Left ventricle myocardium inferior (tissue), 1 donor: ENCODE data around the gene CNOT2. TPM values are rescaled to one million over a fixed set of nuclear protein-coding genes. Genes with fewer than 3 reads are reported as not detected.

Experiments used
- DNase-seq: peaks from one replicate; pipeline ENCODE4 v3.0.0-alpha.2; 2020
- H3K27ac ChIP-seq: fragments of 200-600 bp; replicated peaks from 2 replicates; pipeline ENCODE4 v1.8.0; 2021
- H3K27me3 ChIP-seq: fragments of 200-600 bp; 2 replicates; pipeline ENCODE4 v1.8.0; 2021; ENCODE audit warnings: low read depth
- H3K36me3 ChIP-seq: fragments of 200-600 bp; 2 replicates; pipeline ENCODE4 v1.8.0; 2021
- H3K4me1 ChIP-seq: fragments of 200-600 bp; 2 replicates; pipeline ENCODE4 v1.8.0; 2021
- H3K4me3 ChIP-seq: fragments of 200-600 bp; 2 replicates; pipeline ENCODE4 v1.8.0; 2021; ENCODE audit warnings: mild to moderate bottlenecking, moderate library complexity
- H3K9me3 ChIP-seq: fragments of 200-600 bp; replicated peaks from 2 replicates; pipeline ENCODE4 v1.8.0; 2021
- CTCF ChIP-seq: fragments of 200-600 bp; IDR thresholded peaks from 2 replicates; pipeline ENCODE4 v1.8.0; 2021; ENCODE audit warnings: antibody characterized with exemption, mild to moderate bottlenecking, borderline replicate concordance
- intact Hi-C: fragments of 100-400 bp; cut with micrococcal nuclease; formaldehyde crosslinking; loops from one replicate; pipeline ENCODE4 v1.11.0; 2022
- total RNA-seq: library from RNA; stranded (reverse); fragmentation: NEBNext Ultra II Directional; extraction: Animal tissue kit (Norgen Biotek cat#: 25700); gene quantifications from one replicate; pipeline ENCODE4 v1.2.1, GENCODE V29; 2021
- donor health status: DM: no; HTN: yes; CAD: no; lungs with severe emphysema.

The CNOT2 gene
- total RNA-seq, 1 donor from 2014 or later, result 33.0 TPM

GRCh38 chr12:70245458-70245857 is 2.2 kb downstream of the CNOT2 start:
- no peaks in the 10 kb centered on the region for H3K9me3 ChIP-seq
- TF ChIP-seq CTCF, result no peak
- no peaks in the 10 kb centered on the region for H3K27me3 ChIP-seq
- no peak overlapping the region for H3K27ac ChIP-seq
- intact Hi-C loops, result loop anchor here (10.0 kb wide), 1 partner anchor 479 kb away; no protein-coding TSS in a partner anchor
- peaks cover 9% of the 10 kb centered on the region for H3K36me3 ChIP-seq
- H3K4me1 ChIP-seq, result peaks cover 98% of the 10 kb centered on the region
- no peak overlapping the region for H3K4me3 ChIP-seq
- no peak for DNase-seq

GRCh38 chr12:70246580-70246979 is 3.3 kb downstream of the CNOT2 start:
- DNase-seq, result no peak
- no peaks in the 10 kb centered on the region for H3K9me3 ChIP-seq
- no peaks in the 10 kb centered on the region for H3K36me3 ChIP-seq
- no peak overlapping the region for H3K27ac ChIP-seq
- no peak overlapping the region for H3K4me3 ChIP-seq
- no peaks in the 10 kb centered on the region for H3K27me3 ChIP-seq
- H3K4me1 ChIP-seq, result peaks cover 99% of the 10 kb centered on the region
- intact Hi-C loops, result loop anchor here (10.0 kb wide), 1 partner anchor 478 kb away; no protein-coding TSS in a partner anchor
- no peak for TF ChIP-seq CTCF

- Histone ChIP-seq H3K4me1 (peaks cover 98% of the 10 kb centered on the region), H3K4me3 (no peak overlapping the region), H3K27me3 (no peaks in the 10 kb centered on the region), H3K36me3 (no peaks in the 10 kb centered on the region), H3K9me3 (no peaks in the 10 kb centered on the region), H3K27ac (no peak overlapping the region)
- DNase-seq, result no peak
- TF ChIP-seq CTCF, result no peak
- intact Hi-C loops, result loop anchor here (10.0 kb wide), 1 partner anchor 477 kb away; no protein-coding TSS in a partner anchor
These were observed 4.5 kb downstream of the CNOT2 start for GRCh38 chr12:70247653-70248199.

DNA sequence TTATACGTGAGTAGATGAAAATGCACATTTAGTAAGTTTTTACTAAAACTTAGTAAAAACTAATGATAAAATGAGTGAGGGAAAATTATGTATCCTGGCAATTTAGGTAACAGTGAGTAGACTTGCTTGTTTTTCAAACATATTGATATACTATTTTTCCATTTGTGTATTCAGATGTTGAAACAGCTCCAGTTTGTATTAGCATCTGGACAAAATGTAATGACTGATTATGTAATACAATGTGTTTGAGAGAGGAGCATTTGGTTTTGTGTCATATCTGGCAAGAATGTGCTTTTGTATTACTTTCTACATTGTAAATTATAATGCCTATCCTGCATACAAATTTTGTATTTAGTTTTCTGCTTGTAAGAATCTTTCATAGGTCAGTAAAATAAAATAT is 5.6 kb downstream of the CNOT2 start:
- TF ChIP-seq CTCF, result no peak
- H3K4me1 ChIP-seq, result peaks cover 92% of the 10 kb centered on the region

GRCh38 chr12:70249903-70250302 is 6.7 kb downstream of the CNOT2 start:
- TF ChIP-seq CTCF, result no peak
- intact Hi-C loops, result loop anchor here (10.0 kb wide), 1 partner anchor 475 kb away; no protein-coding TSS in a partner anchor
- Histone ChIP-seq H3K9me3 (no peaks in the 10 kb centered on the region), H3K4me1 (peaks cover 91% of the 10 kb centered on the region), H3K4me3 (no peak overlapping the region), H3K27me3 (no peaks in the 10 kb centered on the region), H3K36me3 (no peaks in the 10 kb centered on the region), H3K27ac (no peak overlapping the region)
- no peak for DNase-seq

More for the DNA sequence above, 5.6 kb downstream of the CNOT2 start:
- H3K27ac ChIP-seq, result no peak overlapping the region
- no peaks in the 10 kb centered on the region for H3K9me3 ChIP-seq
- no peaks in the 10 kb centered on the region for H3K36me3 ChIP-seq
- intact Hi-C loops, result loop anchor here (10.0 kb wide), 1 partner anchor 476 kb away; no protein-coding TSS in a partner anchor
- no peaks in the 10 kb centered on the region for H3K27me3 ChIP-seq
- no peak for DNase-seq
- H3K4me3 ChIP-seq, result no peak overlapping the region
